HG03378 (cell line): ENCODE results near the gene ANKUB1.

Source experiments
- ATAC-seq: cut with Tn5 transposase; IDR thresholded peaks from one replicate; pipeline ENCODE4 v1.9.1; 2021; ENCODE audit warnings: mild to moderate bottlenecking, moderate library complexity; ENCODE audit not compliant: unreplicated experiment

Gene ANKUB1

DNA sequence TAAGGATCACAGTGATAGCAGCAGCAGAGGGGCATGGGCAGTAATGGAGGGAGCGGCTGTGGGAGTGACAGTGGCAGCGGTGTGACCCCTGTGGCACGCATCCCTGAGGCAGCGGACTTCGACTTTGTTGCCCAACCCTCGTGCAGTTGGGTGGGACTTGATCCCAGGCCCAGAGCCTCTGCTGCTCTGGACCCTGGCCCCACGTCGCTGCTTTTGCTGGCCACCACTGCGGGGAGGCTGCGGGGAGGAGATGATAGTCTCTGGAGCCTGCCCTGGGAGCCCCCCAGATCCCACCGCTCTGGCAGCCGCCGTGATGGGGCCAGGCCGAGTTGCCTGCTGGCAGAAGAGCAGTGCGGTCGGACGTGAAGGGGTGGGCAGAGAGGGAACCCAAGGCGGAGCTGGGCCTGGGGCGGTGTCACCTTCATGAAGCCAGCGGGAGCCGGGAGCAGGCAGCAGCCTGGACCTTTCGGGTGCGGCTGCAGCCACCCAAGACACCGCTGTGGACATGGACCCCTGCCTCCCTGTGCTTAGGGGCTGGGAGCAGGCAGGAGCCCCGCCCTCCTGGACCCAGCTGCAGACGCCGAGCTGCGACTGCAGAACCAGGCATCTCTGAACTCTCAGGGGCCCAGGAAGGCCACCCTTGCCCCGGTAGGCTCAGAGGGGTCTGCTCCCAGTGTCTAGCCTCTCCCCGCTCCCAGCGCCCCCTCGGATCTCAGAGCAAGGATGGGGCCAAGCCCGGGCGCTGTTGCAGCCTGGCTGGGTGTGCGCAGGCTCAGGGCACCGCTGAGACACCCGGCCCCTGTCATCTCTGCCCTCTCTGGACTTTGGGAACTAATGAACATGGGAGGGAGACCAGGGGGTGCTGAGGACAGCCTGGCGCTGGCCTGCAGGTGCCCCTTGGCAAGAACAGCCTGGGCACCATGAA, 78.4 kb downstream of the ANKUB1 start:
- no peak for ATAC-seq
